Measurements from ENCODE around the gene SLC22A4. TPM values are rescaled to one million over a fixed set of nuclear protein-coding genes. Genes with fewer than 3 reads are reported as not detected.

Gene SLC22A4
- total and polyA plus RNA-seq, 2 of the 8 experiments (the other 6 are each of a cell fraction or from before 2014, with no cell fraction given) = 0.45 to 0.60 TPM

DNA sequence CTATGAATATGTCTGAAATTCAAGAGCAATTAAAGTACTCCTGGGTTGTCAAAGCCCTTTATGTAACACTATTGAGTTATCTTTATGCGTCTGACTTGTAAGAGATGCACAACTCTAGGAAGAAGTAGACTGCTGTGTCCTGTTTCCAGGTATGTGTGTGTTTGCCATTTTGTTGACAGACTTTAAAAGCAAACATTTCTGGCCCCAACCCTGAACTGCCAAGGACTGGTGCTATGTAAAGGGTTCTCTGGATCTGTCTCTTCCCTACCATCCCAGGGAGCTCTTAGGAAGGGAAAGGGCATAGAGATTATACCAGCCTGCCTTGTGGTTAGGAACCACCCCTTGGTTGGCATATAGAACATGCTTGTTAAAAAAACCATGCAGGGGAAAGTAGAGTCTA, 87.4 kb downstream of the SLC22A4 start (continued):
- no peak for TF ChIP-seq EP300 (IDR thresholded peaks at IDR 0.05; ENCODE audit: borderline replicate concordance in 1 of 2, low read depth in 2 of 2, low read length in 2 of 2)

Data from H1 (cell line).